HCT116 (cell line): ENCODE data around the gene REEP6. TPM values are rescaled to one million over a fixed set of nuclear protein-coding genes. Genes with fewer than 3 reads are reported as not detected.

Source experiments
- ATAC-seq: fragments of 200-7000 bp; cut with Tn5 transposase; 2 replicates; pipeline ENCODE4 v1.9.1; 2020; ENCODE audit warnings: mild to moderate bottlenecking, moderate library complexity
- BruUV-seq: library from RNA; stranded (reverse); fragments of 400-500 nt; replicated peaks from 2 replicates; lab custom pipeline; 2021; lab: Mats Ljungman, UMichigan
- CTCF ChIA-PET: fragments of 300-600 bp; sonication (Branson Sonifier 250); formaldehyde crosslinking; loops from one replicate; lab custom pipeline; 2021; ENCODE audit warnings: antibody characterized with exemption; lab: Charles Lee
- POLR2A ChIA-PET: fragments of 300-600, 350-600 bp; sonication (Branson Sonifier 250); formaldehyde crosslinking; loops from one replicate; lab custom pipeline; 2021; ENCODE audit warnings: antibody characterized with exemption; lab: Charles Lee
- RAD21 ChIA-PET, 2 experiments: fragments of 300-600 bp; sonication (Branson Sonifier 250); formaldehyde crosslinking; loops; one replicate each; lab custom pipeline; 2023; ENCODE audit warnings: low total read pairs in 2 of 2; ENCODE audit not compliant: uncharacterized antibody in 2 of 2, unreplicated experiment in 2 of 2, low non-redundant PET in 1 of 2; lab: Charles Lee
- DNase-seq: peaks from one replicate; pipeline ENCODE4 v3.0.0-alpha.2; 2010; ENCODE audit warnings: low read depth, low spot score
- H2AFZ ChIP-seq: fragments of 200-600 bp; shearing (Covaris generic), sonication (generic); 2 replicates; pipeline ENCODE4 v1.6.1; 2017; ENCODE audit warnings: low read depth, mixed run types, mixed read lengths, antibody characterized with exemption, low read length; ENCODE audit not compliant: poor library complexity, severe bottlenecking
- H3K27ac ChIP-seq: 2 replicates; pipeline ENCODE4 v1.5.1; 2012; ENCODE audit warnings: low read depth, low read length
- H3K27me3 ChIP-seq: fragments of 200-600 bp; sonication (generic); 2 replicates; pipeline ENCODE4 v1.6.1; 2016; ENCODE audit warnings: mixed run types, low read length, mixed read lengths; ENCODE audit not compliant: insufficient read depth
- H3K36me3 ChIP-seq, 2 experiments: fragments of 200-500 bp in 1 of 2; fragments of 200-600 bp in 1 of 2; sonication (Bioruptor generic) in 1 of 2; sonication (generic) in 1 of 2; 2 replicates each; pipeline versions ENCODE4 v1.5.1 to v1.6.1; 2014 to 2016; ENCODE audit warnings: low read length in 2 of 2, inconsistent platforms in 1 of 2, mixed read lengths in 1 of 2, mixed run types in 1 of 2; ENCODE audit not compliant: insufficient read depth in 2 of 2, control insufficient read depth in 1 of 2
- H3K4me1 ChIP-seq, 2 experiments: fragments of 200-600 bp in 1 of 2; sonication (generic) in 1 of 2; 2 replicates each; pipeline versions ENCODE4 v1.5.1 to v1.6.1; 2012 to 2017; ENCODE audit warnings: low read length in 2 of 2, inconsistent platforms in 1 of 2, mild to moderate bottlenecking in 1 of 2, mixed read lengths in 1 of 2, mixed run types in 1 of 2, moderate library complexity in 1 of 2; ENCODE audit not compliant: insufficient read depth in 2 of 2, control insufficient read depth in 1 of 2
- H3K4me2 ChIP-seq: fragments of 200-600 bp; sonication (generic); 2 replicates; pipeline ENCODE4 v1.6.1; 2017; ENCODE audit warnings: mixed run types, low read length, mixed read lengths
- H3K4me3 ChIP-seq, 2 experiments: fragments of 200-600 bp in 1 of 2; sonication (generic) in 1 of 2; replicated peaks in 1 of 2; 2 replicates each; pipeline ENCODE4 v1.5.1; 2011 to 2016; ENCODE audit warnings: low read length in 2 of 2, control low read depth in 1 of 2, low read depth in 1 of 2, mild to moderate bottlenecking in 1 of 2, mixed read lengths in 1 of 2, mixed run types in 1 of 2
- H3K79me2 ChIP-seq: fragments of 200-600 bp; sonication (generic); 2 replicates; pipeline ENCODE4 v1.6.1; 2017; ENCODE audit warnings: mild to moderate bottlenecking, mixed run types, low read length, moderate library complexity, mixed read lengths; ENCODE audit not compliant: insufficient read depth
- H3K9ac ChIP-seq: fragments of 200-600 bp; sonication (generic); 2 replicates; pipeline ENCODE4 v1.6.1; 2016; ENCODE audit warnings: low read length, mixed read lengths
- H3K9me2 ChIP-seq: fragments of 200-600 bp; sonication (generic), shearing (Covaris generic); 2 replicates; pipeline ENCODE4 v1.6.1; 2017; ENCODE audit warnings: mixed run types, mild to moderate bottlenecking, moderate library complexity; ENCODE audit not compliant: insufficient read depth
- H3K9me3 ChIP-seq, 2 experiments: fragments of 200-500 bp in 1 of 2; fragments of 200-600 bp in 1 of 2; sonication (Bioruptor generic) in 1 of 2; sonication (generic) in 1 of 2; 2 replicates each; pipeline ENCODE4 v1.6.1; 2014 to 2017; ENCODE audit warnings: low read length in 2 of 2, mixed read lengths in 2 of 2, inconsistent platforms in 1 of 2, low read depth in 1 of 2, mild to moderate bottlenecking in 1 of 2, mixed run types in 1 of 2, moderate library complexity in 1 of 2; ENCODE audit not compliant: control insufficient read depth in 1 of 2, insufficient read depth in 1 of 2
- H4K20me1 ChIP-seq: fragments of 200-600 bp; sonication (generic), shearing (Covaris generic); 2 replicates; pipeline ENCODE4 v1.6.1; 2017; ENCODE audit warnings: mixed run types, mild to moderate bottlenecking, moderate library complexity; ENCODE audit not compliant: insufficient read depth
- CBX3 ChIP-seq: IDR thresholded peaks from 2 replicates; pipeline ENCODE4 v1.6.1; 2012; ENCODE audit warnings: low read depth
- CEBPB ChIP-seq: IDR thresholded peaks from 2 replicates; pipeline ENCODE4 v1.6.1; 2012; ENCODE audit warnings: low read depth
- EGR1 ChIP-seq: IDR thresholded peaks from 2 replicates; pipeline ENCODE4 v1.6.1; 2012; ENCODE audit warnings: low read depth
- EZH2 ChIP-seq: fragments of 200-600 bp; sonication (generic); IDR thresholded peaks from 2 replicates; pipeline ENCODE4 v1.6.1; 2017; ENCODE audit warnings: antibody characterized with exemption, mixed run types
- JUND ChIP-seq: IDR thresholded peaks from 2 replicates; pipeline ENCODE4 v1.6.1; 2012
- POLR2A ChIP-seq: IDR thresholded peaks from 2 replicates; pipeline ENCODE4 v1.7.0; 2011; ENCODE audit warnings: borderline replicate concordance; ENCODE audit not compliant: insufficient read depth, insufficient read length; ENCODE audit errors: extremely low read depth
- SIN3A ChIP-seq: IDR thresholded peaks from 2 replicates; pipeline ENCODE4 v1.6.1; 2012; ENCODE audit warnings: low read depth
- SP1 ChIP-seq: IDR thresholded peaks from 2 replicates; pipeline ENCODE4 v1.6.1; 2012; ENCODE audit warnings: low read depth
- SRF ChIP-seq: IDR thresholded peaks from 2 replicates; pipeline ENCODE4 v1.6.1; 2012; ENCODE audit warnings: low read depth
- ZFX ChIP-seq: fragments of 450-650 bp; IDR thresholded peaks from 2 replicates; pipeline ENCODE4 v1.6.1; 2017
- intact Hi-C: fragments of 100-400 bp; cut with micrococcal nuclease; formaldehyde crosslinking; loops from 2 replicates; pipeline ENCODE4 v1.10.0; 2022
- total RNA-seq: library from RNA; stranded (reverse); gene quantifications from one replicate; pipeline ENCODE4 v1.2.1, GENCODE V29; 2021; ENCODE audit not compliant: unreplicated experiment
- TF ChIP-seq, protein P1 (sequence below): IDR thresholded peaks from 2 replicates; pipeline ENCODE4 v1.6.1; 2012
- TF ChIP-seq, protein P2 (sequence below): IDR thresholded peaks from 2 replicates; pipeline ENCODE4 v1.6.1; 2011; ENCODE audit warnings: mild to moderate bottlenecking, low read length, moderate library complexity; ENCODE audit not compliant: insufficient replicate concordance; ENCODE audit errors: extremely low read depth

The REEP6 gene
- total RNA-seq, 1 experiment from 2014 or later: 53.9 TPM

DNA sequence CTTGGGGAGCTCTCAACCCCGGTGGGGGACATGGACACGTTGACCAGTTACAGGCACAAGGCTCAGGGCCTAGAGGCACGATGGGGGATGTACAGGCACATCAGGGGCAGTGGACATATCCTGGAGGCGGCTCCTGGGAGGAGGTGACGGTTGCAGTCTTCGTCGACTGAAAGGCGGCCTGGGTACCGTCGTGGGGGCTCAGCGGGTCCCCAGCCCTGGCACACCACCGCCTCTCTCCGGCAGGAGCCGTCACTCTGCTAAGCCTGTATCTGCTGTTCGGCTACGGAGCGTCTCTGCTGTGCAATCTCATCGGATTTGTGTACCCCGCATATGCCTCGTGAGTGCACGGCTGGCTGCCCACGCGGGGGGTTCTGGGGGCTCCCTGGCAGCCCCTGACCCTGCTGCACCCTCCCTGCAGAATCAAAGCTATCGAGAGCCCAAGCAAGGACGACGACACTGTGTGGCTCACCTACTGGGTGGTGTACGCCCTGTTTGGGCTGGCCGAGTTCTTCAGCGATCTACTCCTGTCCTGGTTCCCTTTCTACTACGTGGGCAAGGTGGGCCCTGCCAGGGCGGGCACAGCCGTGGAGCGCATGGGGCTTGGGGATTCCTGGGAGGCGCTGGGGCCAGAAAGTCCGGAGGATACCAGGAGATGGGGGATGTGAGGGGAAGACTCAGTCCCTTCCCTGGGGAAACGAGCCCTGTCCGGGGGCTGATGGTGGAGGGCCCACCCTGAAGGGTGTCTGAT is 4.2 kb downstream of the REEP6 start:
- H3K36me3 ChIP-seq: no peaks in the 10 kb centered on the region
- no peak overlapping the region for H3K9ac ChIP-seq
- BruUV-seq: no TSS peak
- H2AFZ ChIP-seq: no peak overlapping the region
- no peak overlapping the region for H3K4me2 ChIP-seq
- peaks cover 7% of the 10 kb centered on the region; the same call in 1 of the 2 replicates for H3K79me2 ChIP-seq
- no peak for DNase-seq
- TF ChIP-seq SP1 (no peak), CBX3 (no peak), POLR2A (no peak), JUND (no peak), ZFX (no peak), EGR1 (no peak), SIN3A (no peak), CEBPB (no peak), SRF (no peak), EZH2 (no peak)
- TF ChIP-seq, protein P1, sequence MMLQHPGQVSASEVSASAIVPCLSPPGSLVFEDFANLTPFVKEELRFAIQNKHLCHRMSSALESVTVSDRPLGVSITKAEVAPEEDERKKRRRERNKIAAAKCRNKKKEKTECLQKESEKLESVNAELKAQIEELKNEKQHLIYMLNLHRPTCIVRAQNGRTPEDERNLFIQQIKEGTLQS: no peak
- TF ChIP-seq, protein P2, sequence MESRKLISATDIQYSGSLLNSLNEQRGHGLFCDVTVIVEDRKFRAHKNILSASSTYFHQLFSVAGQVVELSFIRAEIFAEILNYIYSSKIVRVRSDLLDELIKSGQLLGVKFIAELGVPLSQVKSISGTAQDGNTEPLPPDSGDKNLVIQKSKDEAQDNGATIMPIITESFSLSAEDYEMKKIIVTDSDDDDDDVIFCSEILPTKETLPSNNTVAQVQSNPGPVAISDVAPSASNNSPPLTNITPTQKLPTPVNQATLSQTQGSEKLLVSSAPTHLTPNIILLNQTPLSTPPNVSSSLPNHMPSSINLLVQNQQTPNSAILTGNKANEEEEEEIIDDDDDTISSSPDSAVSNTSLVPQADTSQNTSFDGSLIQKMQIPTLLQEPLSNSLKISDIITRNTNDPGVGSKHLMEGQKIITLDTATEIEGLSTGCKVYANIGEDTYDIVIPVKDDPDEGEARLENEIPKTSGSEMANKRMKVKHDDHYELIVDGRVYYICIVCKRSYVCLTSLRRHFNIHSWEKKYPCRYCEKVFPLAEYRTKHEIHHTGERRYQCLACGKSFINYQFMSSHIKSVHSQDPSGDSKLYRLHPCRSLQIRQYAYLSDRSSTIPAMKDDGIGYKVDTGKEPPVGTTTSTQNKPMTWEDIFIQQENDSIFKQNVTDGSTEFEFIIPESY: no peak
- POLR2A ChIA-PET: no interaction called here
- CTCF ChIA-PET: no interaction called here
- RAD21 ChIA-PET: no interaction called here
- intact Hi-C loops: no loop called here
- ATAC-seq: no peak
- H3K27ac ChIP-seq: no peak overlapping the region
- no peaks in the 10 kb centered on the region for H4K20me1 ChIP-seq
- H3K4me1 ChIP-seq: peaks cover 13 to 26% of the 10 kb centered on the region in 2 experiments; a peak in 3 of 4 replicates
- no peaks in the 10 kb centered on the region for H3K27me3 ChIP-seq
- no peaks in the 10 kb centered on the region for H3K9me2 ChIP-seq
- H3K9me3 ChIP-seq: no peaks in the 10 kb centered on the region
- no peak overlapping the region for H3K4me3 ChIP-seq
